Activated CD8-positive, alpha-beta memory T cell treated with anti-CD3 and anti-CD28 coated beads, Interleukin-2, amount 10 ng/mL, durations not matched to agents 7 days and 5 days (primary cell): Measurements from ENCODE around the gene GDF9. TPM values are rescaled to one million over a fixed set of nuclear protein-coding genes. Genes with fewer than 3 reads are reported as not detected.

Source experiments
- ATAC-seq: fragments of 150-1000 bp; cut with Tn5 transposase; one replicate; pipeline ENCODE4 v1.10.0; 2021; ENCODE audit warnings: moderate library complexity
- CTCF ChIA-PET: fragments of 350-600 bp; sonication (Branson Sonifier 250); formaldehyde crosslinking; loops from one replicate; lab custom pipeline; 2021; ENCODE audit warnings: antibody characterized with exemption; lab: Charles Lee
- DNase-seq: peaks from one replicate; pipeline ENCODE4 v3.0.0-alpha.2; 2020
- H3K27ac Mint-ChIP-seq: one replicate; pipeline ENCODE4 v1.8.0; 2021; ENCODE audit warnings: mild to moderate bottlenecking, mixed read lengths
- H3K27me3 Mint-ChIP-seq: one replicate; pipeline ENCODE4 v1.8.0; 2021; ENCODE audit warnings: mixed read lengths
- H3K36me3 Mint-ChIP-seq: one replicate; pipeline ENCODE4 v1.8.0; 2021; ENCODE audit warnings: mild to moderate bottlenecking, mixed read lengths
- H3K4me1 Mint-ChIP-seq: one replicate; pipeline ENCODE4 v1.8.0; 2021; ENCODE audit warnings: mixed read lengths
- H3K4me3 Mint-ChIP-seq: one replicate; pipeline ENCODE4 v1.8.0; 2021; ENCODE audit warnings: mild to moderate bottlenecking, moderate library complexity, mixed read lengths
- H3K9me3 Mint-ChIP-seq: one replicate; pipeline ENCODE4 v1.8.0; 2022; ENCODE audit warnings: low read depth, mixed read lengths
- total RNA-seq, 2 experiments: library from RNA; stranded (reverse); gene quantifications; one replicate each; pipeline ENCODE4 v1.2.3, GENCODE V29; 2021

The GDF9 gene, protein sequence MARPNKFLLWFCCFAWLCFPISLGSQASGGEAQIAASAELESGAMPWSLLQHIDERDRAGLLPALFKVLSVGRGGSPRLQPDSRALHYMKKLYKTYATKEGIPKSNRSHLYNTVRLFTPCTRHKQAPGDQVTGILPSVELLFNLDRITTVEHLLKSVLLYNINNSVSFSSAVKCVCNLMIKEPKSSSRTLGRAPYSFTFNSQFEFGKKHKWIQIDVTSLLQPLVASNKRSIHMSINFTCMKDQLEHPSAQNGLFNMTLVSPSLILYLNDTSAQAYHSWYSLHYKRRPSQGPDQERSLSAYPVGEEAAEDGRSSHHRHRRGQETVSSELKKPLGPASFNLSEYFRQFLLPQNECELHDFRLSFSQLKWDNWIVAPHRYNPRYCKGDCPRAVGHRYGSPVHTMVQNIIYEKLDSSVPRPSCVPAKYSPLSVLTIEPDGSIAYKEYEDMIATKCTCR
- under 1 TPM; 0.26 to 0.67 TPM for total RNA-seq

DNA sequence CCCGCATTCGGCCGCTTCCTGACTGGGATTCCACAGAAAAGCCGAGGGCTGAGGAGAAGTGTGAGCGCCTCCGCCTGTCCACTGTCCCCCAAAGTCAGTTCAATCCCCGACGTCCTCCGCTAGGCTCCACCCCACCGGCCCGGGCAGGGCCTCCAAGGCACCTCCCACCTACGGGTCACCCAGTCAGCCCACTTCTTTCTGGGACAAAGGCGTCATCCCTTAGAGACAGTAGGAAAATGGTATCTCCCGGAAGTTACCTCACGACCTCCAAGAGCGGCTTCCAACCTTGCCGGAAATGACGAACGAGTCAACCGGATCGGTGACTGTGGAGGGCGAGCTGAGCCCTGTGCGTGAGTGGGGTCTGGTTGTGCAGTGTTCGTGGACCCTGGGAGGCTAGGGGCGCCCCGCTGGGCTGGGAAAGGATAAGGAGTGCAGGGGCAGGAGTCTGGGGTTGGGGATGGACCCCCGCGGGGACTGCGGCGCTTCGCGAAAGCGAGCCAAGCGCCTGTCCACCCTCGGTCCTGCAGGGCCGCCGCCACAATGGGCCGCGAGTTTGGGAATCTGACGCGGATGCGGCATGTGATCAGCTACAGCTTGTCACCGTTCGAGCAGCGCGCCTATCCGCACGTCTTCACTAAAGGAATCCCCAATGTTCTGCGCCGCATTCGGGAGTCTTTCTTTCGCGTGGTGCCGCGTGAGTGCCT is at the start of gene GDF9, which contains the start of gene UQCRQ:
TSS of gene GDF9 (minus strand) at position 128 of the 704 bp plus-strand sequence. CDS start 1,936 bp downstream, outside the sequence.
TSS of gene UQCRQ (plus strand) at position 301 of the 704 bp plus-strand sequence. CDS start at position 541, 240 bp downstream.
- DNase-seq = peak; percentile 97
- Mint-ChIP-seq H3K4me3 (peak within 1 kb of the TSS; percentile 93), H3K27ac (peak within 1 kb of the TSS; percentile 99), H3K27me3 (peaks cover 3% of the 10 kb centered on the region), H3K4me1 (peaks cover 28% of the 10 kb centered on the region), H3K36me3 (peaks cover 19% of the 10 kb centered on the region), H3K9me3 (no peaks in the 10 kb centered on the region)
- CTCF ChIA-PET = interaction anchor here (1.1 to 4.5 kb wide), 8 partner anchors 9 to 184 kb away, joined by 3 to 19 read pairs (median 5); partner anchors contain the start of gene SHROOM1
- ATAC-seq = peak; percentile 99

- Mint-ChIP-seq H3K4me3 (no peak overlapping the region), H3K9me3 (no peaks in the 10 kb centered on the region), H3K27me3 (no peaks in the 10 kb centered on the region), H3K4me1 (no peaks in the 10 kb centered on the region), H3K36me3 (peaks cover 26% of the 10 kb centered on the region), H3K27ac (no peak overlapping the region)
- ATAC-seq = no peak
- no peak for DNase-seq
- CTCF ChIA-PET = interaction anchor here (0.7 kb wide), 1 partner anchor 128 kb away, joined by 3 read pairs; no protein-coding TSS in a partner anchor
Observed at GRCh38 chr5:132915681-132916080, 49.4 kb upstream of the GDF9 start.

DNA sequence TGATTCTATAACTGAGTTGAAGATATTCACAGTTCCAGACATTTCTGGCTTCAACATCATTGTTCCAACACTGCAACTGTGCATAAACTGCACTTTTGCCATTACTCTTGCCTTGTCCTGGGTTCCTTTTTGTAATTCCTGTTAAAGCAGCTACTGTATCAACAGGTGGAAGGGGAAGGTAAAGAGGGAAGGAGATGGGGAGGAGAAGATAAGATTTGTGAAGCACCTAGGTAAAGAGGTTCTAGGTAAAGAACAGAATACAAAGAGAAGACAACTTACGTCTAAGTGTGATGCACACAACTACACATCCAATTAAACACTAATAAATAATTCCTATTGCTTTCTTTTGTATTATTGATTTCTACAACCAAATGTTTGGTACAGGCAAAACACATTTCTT is 43.4 kb upstream of the GDF9 start:
- ATAC-seq = no peak
- Mint-ChIP-seq H3K36me3 (peaks cover 14% of the 10 kb centered on the region), H3K27ac (no peak overlapping the region), H3K4me1 (no peaks in the 10 kb centered on the region), H3K9me3 (no peaks in the 10 kb centered on the region), H3K4me3 (no peak overlapping the region), H3K27me3 (no peaks in the 10 kb centered on the region)
- no peak for DNase-seq
- CTCF ChIA-PET = no interaction called here

GRCh38 chr5:132907161-132907560 is 40.9 kb upstream of the GDF9 start:
- peaks cover 19% of the 10 kb centered on the region for H3K36me3 Mint-ChIP-seq
- H3K4me3 Mint-ChIP-seq = no peak overlapping the region
- H3K9me3 Mint-ChIP-seq = no peaks in the 10 kb centered on the region
- ATAC-seq = no peak
- DNase-seq = no peak
- H3K27ac Mint-ChIP-seq = no peak overlapping the region
- H3K4me1 Mint-ChIP-seq = no peaks in the 10 kb centered on the region
- H3K27me3 Mint-ChIP-seq = no peaks in the 10 kb centered on the region
- CTCF ChIA-PET = no interaction called here

- ATAC-seq (no peak), DNase-seq (no peak)
- no peaks in the 10 kb centered on the region for H3K4me1 Mint-ChIP-seq
- peaks cover 18% of the 10 kb centered on the region for H3K36me3 Mint-ChIP-seq
- CTCF ChIA-PET = no interaction called here
- no peak overlapping the region for H3K27ac Mint-ChIP-seq
- no peaks in the 10 kb centered on the region for H3K27me3 Mint-ChIP-seq
- no peak overlapping the region for H3K4me3 Mint-ChIP-seq
- no peaks in the 10 kb centered on the region for H3K9me3 Mint-ChIP-seq
Observed at GRCh38 chr5:132905938-132906337, 39.7 kb upstream of the GDF9 start.

- CTCF ChIA-PET = no interaction called here
Observed at GRCh38 chr5:132901730-132902129, 35.5 kb upstream of the GDF9 start.

DNA sequence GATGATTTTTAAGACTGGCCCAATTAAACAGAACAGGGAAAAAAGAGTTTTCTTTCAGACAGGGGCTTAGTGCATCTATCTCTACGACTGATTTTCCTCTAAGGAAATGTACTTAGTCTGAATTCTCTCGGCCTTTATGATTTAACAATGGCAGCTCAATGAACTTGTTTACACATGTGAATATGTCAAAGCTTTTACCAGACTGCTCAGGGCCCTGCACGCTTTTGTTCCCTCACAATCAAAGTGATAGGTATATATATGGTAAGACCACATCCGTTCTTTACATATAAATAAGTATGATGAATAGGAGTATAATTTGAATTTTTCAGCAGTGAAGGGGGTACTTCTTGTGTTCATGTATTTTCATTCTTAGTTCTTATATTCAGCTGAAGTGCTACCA is 34.8 kb upstream of the GDF9 start:
- ATAC-seq (no peak), DNase-seq (no peak)
- Mint-ChIP-seq H3K4me3 (no peak overlapping the region), H3K36me3 (peaks cover 39% of the 10 kb centered on the region), H3K27ac (no peak overlapping the region), H3K4me1 (peaks cover 17% of the 10 kb centered on the region), H3K9me3 (no peaks in the 10 kb centered on the region), H3K27me3 (no peaks in the 10 kb centered on the region)
- CTCF ChIA-PET = no interaction called here

More at GRCh38 chr5:132901730-132902129, 35.5 kb upstream of the GDF9 start:
- no peaks in the 10 kb centered on the region for H3K9me3 Mint-ChIP-seq
- H3K36me3 Mint-ChIP-seq = peaks cover 33% of the 10 kb centered on the region
- ATAC-seq = no peak
- no peak overlapping the region for H3K4me3 Mint-ChIP-seq
- H3K27me3 Mint-ChIP-seq = no peaks in the 10 kb centered on the region
- DNase-seq = no peak
- H3K27ac Mint-ChIP-seq = no peak overlapping the region
- peaks cover 10% of the 10 kb centered on the region for H3K4me1 Mint-ChIP-seq

GRCh38 chr5:132898094-132898493 is 31.8 kb upstream of the GDF9 start:
- ATAC-seq = no peak
- H3K36me3 Mint-ChIP-seq = peaks cover 47% of the 10 kb centered on the region
- CTCF ChIA-PET = interaction anchor here (1.3 to 2.0 kb wide), 5 partner anchors 10 to 78 kb away, joined by 3 to 5 read pairs (median 4); partner anchors contain the start of genes GDF9 and UQCRQ
- H3K27ac Mint-ChIP-seq = no peak overlapping the region
- no peaks in the 10 kb centered on the region for H3K27me3 Mint-ChIP-seq
- H3K9me3 Mint-ChIP-seq = no peaks in the 10 kb centered on the region
- no peak for DNase-seq
- H3K4me3 Mint-ChIP-seq = no peak overlapping the region
- H3K4me1 Mint-ChIP-seq = peaks cover 20% of the 10 kb centered on the region

DNA sequence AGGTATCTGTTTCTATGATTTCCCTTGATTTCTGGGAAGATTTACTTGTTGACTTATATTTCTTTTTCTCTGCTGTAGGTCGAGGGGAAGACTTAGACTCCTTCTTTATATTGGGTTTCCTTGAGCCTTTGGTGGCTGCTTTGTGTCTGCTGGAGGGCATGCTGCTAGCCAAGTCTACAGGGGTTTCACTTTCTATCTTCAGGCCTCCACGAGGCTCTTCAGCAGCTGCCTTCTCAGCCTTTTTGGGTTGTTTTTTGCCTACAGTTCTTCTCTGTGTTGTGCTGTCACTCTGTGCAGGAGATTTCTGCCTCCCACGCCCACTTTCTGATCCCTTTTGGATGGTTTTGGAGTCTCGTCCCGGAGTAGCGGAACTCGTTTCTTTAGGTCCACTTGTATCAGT is 30.4 kb upstream of the GDF9 start:
- ATAC-seq = peak; percentile 82
- Mint-ChIP-seq H3K27ac (peak overlapping the region; percentile 82), H3K4me1 (peaks cover 20% of the 10 kb centered on the region), H3K27me3 (no peaks in the 10 kb centered on the region), H3K36me3 (peaks cover 54% of the 10 kb centered on the region), H3K4me3 (peak overlapping the region; percentile 25), H3K9me3 (no peaks in the 10 kb centered on the region)
- DNase-seq = no peak
- CTCF ChIA-PET = interaction anchor here (1.4 to 2.0 kb wide), 2 partner anchors 17 to 77 kb away, joined by 4 to 5 read pairs; no protein-coding TSS in a partner anchor

- Mint-ChIP-seq H3K4me1 (peaks cover 20% of the 10 kb centered on the region), H3K9me3 (no peaks in the 10 kb centered on the region), H3K27me3 (no peaks in the 10 kb centered on the region), H3K36me3 (peaks cover 49% of the 10 kb centered on the region), H3K4me3 (no peak overlapping the region), H3K27ac (peak overlapping the region; percentile 10)
- no peak for DNase-seq
- ATAC-seq = no peak
- CTCF ChIA-PET = interaction anchor here (1.3 to 1.4 kb wide), 2 partner anchors 12 to 18 kb away, joined by 4 to 6 read pairs; no protein-coding TSS in a partner anchor
Observed at GRCh38 chr5:132895719-132896305, 29.5 kb upstream of the GDF9 start.

DNA sequence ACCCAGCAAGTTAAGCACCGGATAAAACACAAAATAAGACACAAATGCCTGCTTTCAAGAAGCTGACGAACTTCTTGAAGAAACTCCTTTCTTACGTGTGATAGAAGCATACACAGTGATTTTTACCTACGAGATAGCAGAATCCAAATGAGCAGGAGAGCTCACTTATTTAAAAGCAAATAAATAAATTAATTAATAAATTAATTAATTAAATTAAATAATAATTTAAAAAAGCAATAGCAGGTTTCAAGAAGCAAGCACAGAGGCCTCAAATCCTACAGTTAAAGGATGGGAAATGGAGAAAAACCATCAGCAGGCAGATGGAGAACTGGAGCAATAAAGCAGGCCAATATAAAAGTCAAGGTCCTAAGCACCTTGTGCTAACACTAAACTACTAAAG is 24.5 kb upstream of the GDF9 start:
- no peaks in the 10 kb centered on the region for H3K9me3 Mint-ChIP-seq
- peaks cover 5% of the 10 kb centered on the region for H3K4me1 Mint-ChIP-seq
- DNase-seq (no peak), ATAC-seq (no peak)
- H3K27ac Mint-ChIP-seq = no peak overlapping the region
- CTCF ChIA-PET = interaction anchor here (1.2 to 1.6 kb wide), 3 partner anchors 8 to 143 kb away, joined by 3 to 5 read pairs (median 4); partner anchors contain the start of gene CCNI2
- no peaks in the 10 kb centered on the region for H3K27me3 Mint-ChIP-seq
- H3K4me3 Mint-ChIP-seq = no peak overlapping the region
- H3K36me3 Mint-ChIP-seq = peaks cover 50% of the 10 kb centered on the region

GRCh38 chr5:132889501-132889900 is 23.2 kb upstream of the GDF9 start:
- no peak for ATAC-seq
- Mint-ChIP-seq H3K27ac (no peak overlapping the region), H3K9me3 (no peaks in the 10 kb centered on the region), H3K27me3 (no peaks in the 10 kb centered on the region), H3K4me3 (no peak overlapping the region), H3K4me1 (peaks cover 5% of the 10 kb centered on the region), H3K36me3 (peaks cover 49% of the 10 kb centered on the region)
- CTCF ChIA-PET = no interaction called here
- DNase-seq = no peak

GRCh38 chr5:132887283-132887682 is 21.0 kb upstream of the GDF9 start:
- CTCF ChIA-PET = interaction anchor here (0.7 kb wide), 1 partner anchor 28 kb away, joined by 3 read pairs; no protein-coding TSS in a partner anchor
- no peak for ATAC-seq
- Mint-ChIP-seq H3K9me3 (no peaks in the 10 kb centered on the region), H3K4me1 (peaks cover 15% of the 10 kb centered on the region), H3K27me3 (no peaks in the 10 kb centered on the region), H3K4me3 (no peak overlapping the region), H3K36me3 (peaks cover 41% of the 10 kb centered on the region), H3K27ac (no peak overlapping the region)
- DNase-seq = no peak
